WTC11 (cell line): ENCODE results near the gene ALDH8A1. TPM values are rescaled to one million over a fixed set of nuclear protein-coding genes. Genes with fewer than 3 reads are reported as not detected.

ENCODE experiments used
- ATAC-seq: fragments of 200-7000 bp; cut with Tn5 transposase; 2 replicates; pipeline ENCODE4 v1.10.0; 2021; ENCODE audit warnings: mild to moderate bottlenecking, moderate library complexity
- CTCF ChIA-PET: fragments of 300-600 bp; sonication (Branson Sonifier 250); formaldehyde crosslinking; loops from one replicate; lab custom pipeline; 2021; ENCODE audit warnings: antibody characterized with exemption; lab: Charles Lee
- POLR2A ChIA-PET: fragments of 350-600 bp; sonication (Branson Sonifier 250); formaldehyde crosslinking; loops from one replicate; lab custom pipeline; 2021; ENCODE audit warnings: antibody characterized with exemption; lab: Charles Lee
- DNase-seq: peaks from one replicate; pipeline ENCODE4 v3.0.0; 2021; ENCODE audit warnings: low spot score
- H3K27ac Mint-ChIP-seq: 2 replicates; pipeline ENCODE4 v1.8.0; 2021; ENCODE audit warnings: mixed read lengths
- H3K27me3 Mint-ChIP-seq: 2 replicates; pipeline ENCODE4 v1.8.0; 2021; ENCODE audit warnings: low read depth, mild to moderate bottlenecking, moderate library complexity, mixed read lengths
- H3K36me3 Mint-ChIP-seq: 2 replicates; pipeline ENCODE4 v1.8.0; 2021; ENCODE audit warnings: mixed read lengths
- H3K4me1 Mint-ChIP-seq: 2 replicates; pipeline ENCODE4 v1.8.0; 2022; ENCODE audit warnings: mixed read lengths
- H3K4me3 Mint-ChIP-seq: 2 replicates; pipeline ENCODE4 v1.8.0; 2021; ENCODE audit warnings: mild to moderate bottlenecking, moderate library complexity, mixed read lengths
- H3K9me3 Mint-ChIP-seq: 2 replicates; pipeline ENCODE4 v1.8.0; 2021; ENCODE audit warnings: mixed read lengths
- ELF4 ChIP-seq: sonication (generic); formaldehyde crosslinking; IDR thresholded peaks from 2 replicates; pipeline ENCODE4 v1.8.1; 2022; ENCODE audit warnings: low read depth, mild to moderate bottlenecking, moderate library complexity, missing genetic modification reagents
- EMX1 ChIP-seq: fragments of 250-450 bp; sonication (Bioruptor Pico); IDR thresholded peaks from 2 replicates; pipeline ENCODE4 v1.8.0; 2021; ENCODE audit warnings: mild to moderate bottlenecking
- FOXK1 ChIP-seq: sonication (generic); formaldehyde crosslinking; IDR thresholded peaks from 2 replicates; pipeline ENCODE4 v1.8.0; 2022; ENCODE audit warnings: mild to moderate bottlenecking, moderate library complexity, missing genetic modification reagents
- FOXP4 ChIP-seq: sonication (generic); formaldehyde crosslinking; IDR thresholded peaks from 2 replicates; pipeline ENCODE4 v1.8.0; 2022; ENCODE audit warnings: mild to moderate bottlenecking, missing genetic modification reagents
- GABPB1 ChIP-seq: sonication (generic); formaldehyde crosslinking; IDR thresholded peaks from 2 replicates; pipeline ENCODE4 v1.8.1; 2023; ENCODE audit warnings: mild to moderate bottlenecking, missing genetic modification reagents
- HMGA2 ChIP-seq: fragments of 250-450 bp; sonication (Bioruptor Pico); IDR thresholded peaks from 2 replicates; pipeline ENCODE4 v1.4.0; 2021; ENCODE audit warnings: mild to moderate bottlenecking, moderate library complexity
- IRF2 ChIP-seq: sonication (generic); formaldehyde crosslinking; IDR thresholded peaks from 2 replicates; pipeline ENCODE4 v1.8.0; 2022; ENCODE audit warnings: low read depth, missing genetic modification reagents, borderline replicate concordance
- MYBL2 ChIP-seq: sonication (generic); formaldehyde crosslinking; IDR thresholded peaks from 2 replicates; pipeline ENCODE4 v1.8.1; 2023; ENCODE audit warnings: mild to moderate bottlenecking, moderate library complexity, missing genetic modification reagents
- NR2C2 ChIP-seq: sonication (generic); formaldehyde crosslinking; IDR thresholded peaks from 2 replicates; pipeline ENCODE4 v1.8.0; 2022; ENCODE audit warnings: mild to moderate bottlenecking, missing genetic modification reagents
- NR3C1 ChIP-seq: sonication (generic); formaldehyde crosslinking; conservative IDR thresholded peaks from 2 replicates; pipeline ENCODE4 v1.8.1; 2023; ENCODE audit warnings: low read depth, mild to moderate bottlenecking, missing genetic modification reagents
- RORB ChIP-seq: fragments of 250-450 bp; sonication (Bioruptor Pico); IDR thresholded peaks from 2 replicates; pipeline ENCODE4 v1.9.0; 2021; ENCODE audit warnings: mild to moderate bottlenecking
- SMAD4 ChIP-seq: sonication (generic); formaldehyde crosslinking; IDR thresholded peaks from 2 replicates; pipeline ENCODE4 v1.8.0; 2022; ENCODE audit warnings: mild to moderate bottlenecking, missing genetic modification reagents
- SP1 ChIP-seq: sonication (generic); formaldehyde crosslinking; conservative IDR thresholded peaks from 2 replicates; pipeline ENCODE4 v1.8.1; 2022; ENCODE audit warnings: missing genetic modification reagents
- TEAD4 ChIP-seq: sonication (generic); formaldehyde crosslinking; IDR thresholded peaks from 2 replicates; pipeline ENCODE4 v1.8.0; 2022; ENCODE audit warnings: mild to moderate bottlenecking, missing genetic modification reagents
- TP53 ChIP-seq: sonication (generic); formaldehyde crosslinking; IDR thresholded peaks from 2 replicates; pipeline ENCODE4 v1.8.1; 2023; ENCODE audit warnings: mild to moderate bottlenecking, missing genetic modification reagents
- ZBTB21 ChIP-seq: sonication (generic); formaldehyde crosslinking; IDR thresholded peaks from 2 replicates; pipeline ENCODE4 v1.8.1; 2023; ENCODE audit warnings: mild to moderate bottlenecking, missing genetic modification reagents, borderline replicate concordance
- ZMAT4 ChIP-seq: fragments of 250-450 bp; sonication (Bioruptor Pico); IDR thresholded peaks from 2 replicates; pipeline ENCODE4 v1.9.0; 2021; ENCODE audit warnings: mild to moderate bottlenecking
- ZNF219 ChIP-seq: sonication (generic); formaldehyde crosslinking; IDR thresholded peaks from 2 replicates; pipeline ENCODE4 v1.8.0; 2023; ENCODE audit warnings: missing genetic modification reagents, mild to moderate bottlenecking, borderline replicate concordance
- ZNF232 ChIP-seq: sonication (generic); formaldehyde crosslinking; IDR thresholded peaks from 2 replicates; pipeline ENCODE4 v1.8.0; 2022; ENCODE audit warnings: mild to moderate bottlenecking, missing genetic modification reagents
- total RNA-seq: library from RNA; stranded (reverse); gene quantifications from 3 replicates; pipeline ENCODE4 v1.2.3, GENCODE V29; 2021
- TF ChIP-seq, protein P1 (sequence below): sonication (generic); formaldehyde crosslinking; IDR thresholded peaks from 2 replicates; pipeline ENCODE4 v1.8.1; 2023; ENCODE audit warnings: mild to moderate bottlenecking, missing genetic modification reagents, borderline replicate concordance
- TF ChIP-seq, protein P2 (sequence below): sonication (generic); formaldehyde crosslinking; IDR thresholded peaks from 2 replicates; pipeline ENCODE4 v1.8.0; 2022; ENCODE audit warnings: mild to moderate bottlenecking, missing genetic modification reagents
- TF ChIP-seq, protein P3 (sequence below): sonication (generic); formaldehyde crosslinking; IDR thresholded peaks from 2 replicates; pipeline ENCODE4 v1.8.0; 2022; ENCODE audit warnings: mild to moderate bottlenecking, missing genetic modification reagents
- TF ChIP-seq, protein P4 (sequence below): sonication (generic); formaldehyde crosslinking; conservative IDR thresholded peaks from 2 replicates; pipeline ENCODE4 v1.8.1; 2023; ENCODE audit warnings: mild to moderate bottlenecking, low read depth, missing genetic modification reagents, moderate library complexity

The ALDH8A1 gene
- total RNA-seq, 1 experiment from 2014 or later: 0.17 TPM

DNA sequence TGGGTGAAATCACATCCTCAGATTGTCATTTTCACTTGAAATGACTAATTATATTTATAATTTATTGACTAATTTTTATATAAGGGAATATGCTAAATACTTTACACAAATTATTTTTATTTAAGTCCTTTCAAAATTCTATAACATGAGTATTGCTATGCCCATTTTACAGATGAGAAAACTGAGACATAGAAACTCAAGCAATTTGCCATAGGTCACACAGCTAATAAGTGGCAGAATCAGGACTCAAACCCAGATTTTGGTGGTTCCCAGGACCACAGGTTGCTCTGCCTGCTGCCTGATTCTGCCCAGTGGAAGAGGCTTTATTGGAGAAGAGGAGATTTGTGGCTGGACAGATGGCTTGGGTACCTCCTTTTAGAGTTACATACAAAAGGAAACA, 4.9 kb downstream of the ALDH8A1 start:
- CTCF ChIA-PET: no interaction called here
- Mint-ChIP-seq H3K4me3 (no peak overlapping the region), H3K4me1 (peaks cover 3% of the 10 kb centered on the region; the same call in 1 of the 2 replicates), H3K36me3 (no peaks in the 10 kb centered on the region), H3K9me3 (0 out of 2 replicates have a peak, but pooled peaks cover 4% of the 10 kb centered on the region), H3K27ac (no peak overlapping the region), H3K27me3 (no peaks in the 10 kb centered on the region)
- POLR2A ChIA-PET: no interaction called here
- ATAC-seq (no peak), DNase-seq (no peak)
- TF ChIP-seq EMX1 (CRISPR knock-in tag) (no peak), MYBL2 (CRISPR knock-in tag) (no peak), GABPB1 (CRISPR knock-in tag) (no peak), SMAD4 (CRISPR knock-in tag) (no peak), TEAD4 (CRISPR knock-in tag) (no peak), IRF2 (CRISPR knock-in tag) (no peak), SP1 (CRISPR knock-in tag) (no peak), TP53 (CRISPR knock-in tag) (no peak), ZNF232 (CRISPR knock-in tag) (no peak), FOXP4 (CRISPR knock-in tag) (no peak), HMGA2 (no peak), ZNF219 (CRISPR knock-in tag) (no peak), NR2C2 (no peak), RORB (CRISPR knock-in tag) (no peak), ELF4 (CRISPR knock-in tag) (no peak), NR3C1 (CRISPR knock-in tag) (no peak), ZBTB21 (CRISPR knock-in tag) (no peak), ZMAT4 (CRISPR knock-in tag) (no peak)
- TF ChIP-seq, protein P1, sequence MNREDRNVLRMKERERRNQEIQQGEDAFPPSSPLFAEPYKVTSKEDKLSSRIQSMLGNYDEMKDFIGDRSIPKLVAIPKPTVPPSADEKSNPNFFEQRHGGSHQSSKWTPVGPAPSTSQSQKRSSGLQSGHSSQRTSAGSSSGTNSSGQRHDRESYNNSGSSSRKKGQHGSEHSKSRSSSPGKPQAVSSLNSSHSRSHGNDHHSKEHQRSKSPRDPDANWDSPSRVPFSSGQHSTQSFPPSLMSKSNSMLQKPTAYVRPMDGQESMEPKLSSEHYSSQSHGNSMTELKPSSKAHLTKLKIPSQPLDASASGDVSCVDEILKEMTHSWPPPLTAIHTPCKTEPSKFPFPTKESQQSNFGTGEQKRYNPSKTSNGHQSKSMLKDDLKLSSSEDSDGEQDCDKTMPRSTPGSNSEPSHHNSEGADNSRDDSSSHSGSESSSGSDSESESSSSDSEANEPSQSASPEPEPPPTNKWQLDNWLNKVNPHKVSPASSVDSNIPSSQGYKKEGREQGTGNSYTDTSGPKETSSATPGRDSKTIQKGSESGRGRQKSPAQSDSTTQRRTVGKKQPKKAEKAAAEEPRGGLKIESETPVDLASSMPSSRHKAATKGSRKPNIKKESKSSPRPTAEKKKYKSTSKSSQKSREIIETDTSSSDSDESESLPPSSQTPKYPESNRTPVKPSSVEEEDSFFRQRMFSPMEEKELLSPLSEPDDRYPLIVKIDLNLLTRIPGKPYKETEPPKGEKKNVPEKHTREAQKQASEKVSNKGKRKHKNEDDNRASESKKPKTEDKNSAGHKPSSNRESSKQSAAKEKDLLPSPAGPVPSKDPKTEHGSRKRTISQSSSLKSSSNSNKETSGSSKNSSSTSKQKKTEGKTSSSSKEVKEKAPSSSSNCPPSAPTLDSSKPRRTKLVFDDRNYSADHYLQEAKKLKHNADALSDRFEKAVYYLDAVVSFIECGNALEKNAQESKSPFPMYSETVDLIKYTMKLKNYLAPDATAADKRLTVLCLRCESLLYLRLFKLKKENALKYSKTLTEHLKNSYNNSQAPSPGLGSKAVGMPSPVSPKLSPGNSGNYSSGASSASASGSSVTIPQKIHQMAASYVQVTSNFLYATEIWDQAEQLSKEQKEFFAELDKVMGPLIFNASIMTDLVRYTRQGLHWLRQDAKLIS (CRISPR knock-in tag): no peak
- TF ChIP-seq, protein P2, sequence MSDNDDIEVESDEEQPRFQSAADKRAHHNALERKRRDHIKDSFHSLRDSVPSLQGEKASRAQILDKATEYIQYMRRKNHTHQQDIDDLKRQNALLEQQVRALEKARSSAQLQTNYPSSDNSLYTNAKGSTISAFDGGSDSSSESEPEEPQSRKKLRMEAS (CRISPR knock-in tag): no peak

DNA sequence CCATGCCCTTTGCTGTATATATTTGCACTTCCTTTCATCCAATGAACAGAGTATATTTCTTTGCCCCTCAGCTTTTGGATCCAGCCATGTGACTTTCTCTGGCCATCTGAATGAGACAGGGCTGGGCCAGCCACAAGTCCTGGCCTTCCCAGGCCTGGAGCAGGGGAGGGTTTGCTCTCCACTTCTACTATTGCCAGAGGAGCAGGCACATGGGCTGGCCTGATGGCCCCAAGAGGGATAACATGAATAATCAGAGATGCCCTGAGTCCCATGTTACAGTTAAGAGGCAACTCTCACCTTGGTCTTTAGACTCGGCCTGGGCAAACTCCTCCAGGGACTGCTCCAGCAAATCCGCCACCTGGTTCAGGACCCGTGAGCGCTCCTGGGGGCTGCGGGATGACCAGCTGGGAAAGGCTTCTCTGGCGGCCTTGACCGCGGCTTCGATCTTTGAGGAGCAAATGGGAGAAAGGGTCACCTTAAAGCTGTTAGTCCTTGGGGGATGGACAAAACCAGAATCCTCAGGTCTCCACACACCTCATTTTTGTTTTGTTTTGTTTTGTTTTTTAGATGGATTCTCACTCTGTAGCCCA, 6.3 kb downstream of the ALDH8A1 start:
- ATAC-seq (peak; percentile 26; the same call in 1 of the 2 replicates), DNase-seq (no peak)
- Mint-ChIP-seq H3K27ac (no peak overlapping the region), H3K4me3 (no peak overlapping the region), H3K36me3 (no peaks in the 10 kb centered on the region), H3K9me3 (0 out of 2 replicates have a peak, but pooled peaks cover 4% of the 10 kb centered on the region), H3K4me1 (no peaks in the 10 kb centered on the region), H3K27me3 (no peaks in the 10 kb centered on the region)
- POLR2A ChIA-PET: no interaction called here
- TF ChIP-seq, protein P3, sequence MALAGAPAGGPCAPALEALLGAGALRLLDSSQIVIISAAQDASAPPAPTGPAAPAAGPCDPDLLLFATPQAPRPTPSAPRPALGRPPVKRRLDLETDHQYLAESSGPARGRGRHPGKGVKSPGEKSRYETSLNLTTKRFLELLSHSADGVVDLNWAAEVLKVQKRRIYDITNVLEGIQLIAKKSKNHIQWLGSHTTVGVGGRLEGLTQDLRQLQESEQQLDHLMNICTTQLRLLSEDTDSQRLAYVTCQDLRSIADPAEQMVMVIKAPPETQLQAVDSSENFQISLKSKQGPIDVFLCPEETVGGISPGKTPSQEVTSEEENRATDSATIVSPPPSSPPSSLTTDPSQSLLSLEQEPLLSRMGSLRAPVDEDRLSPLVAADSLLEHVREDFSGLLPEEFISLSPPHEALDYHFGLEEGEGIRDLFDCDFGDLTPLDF: no peak
- no peak for TF ChIP-seq FOXK1 (CRISPR knock-in tag)
- TF ChIP-seq, protein P4, sequence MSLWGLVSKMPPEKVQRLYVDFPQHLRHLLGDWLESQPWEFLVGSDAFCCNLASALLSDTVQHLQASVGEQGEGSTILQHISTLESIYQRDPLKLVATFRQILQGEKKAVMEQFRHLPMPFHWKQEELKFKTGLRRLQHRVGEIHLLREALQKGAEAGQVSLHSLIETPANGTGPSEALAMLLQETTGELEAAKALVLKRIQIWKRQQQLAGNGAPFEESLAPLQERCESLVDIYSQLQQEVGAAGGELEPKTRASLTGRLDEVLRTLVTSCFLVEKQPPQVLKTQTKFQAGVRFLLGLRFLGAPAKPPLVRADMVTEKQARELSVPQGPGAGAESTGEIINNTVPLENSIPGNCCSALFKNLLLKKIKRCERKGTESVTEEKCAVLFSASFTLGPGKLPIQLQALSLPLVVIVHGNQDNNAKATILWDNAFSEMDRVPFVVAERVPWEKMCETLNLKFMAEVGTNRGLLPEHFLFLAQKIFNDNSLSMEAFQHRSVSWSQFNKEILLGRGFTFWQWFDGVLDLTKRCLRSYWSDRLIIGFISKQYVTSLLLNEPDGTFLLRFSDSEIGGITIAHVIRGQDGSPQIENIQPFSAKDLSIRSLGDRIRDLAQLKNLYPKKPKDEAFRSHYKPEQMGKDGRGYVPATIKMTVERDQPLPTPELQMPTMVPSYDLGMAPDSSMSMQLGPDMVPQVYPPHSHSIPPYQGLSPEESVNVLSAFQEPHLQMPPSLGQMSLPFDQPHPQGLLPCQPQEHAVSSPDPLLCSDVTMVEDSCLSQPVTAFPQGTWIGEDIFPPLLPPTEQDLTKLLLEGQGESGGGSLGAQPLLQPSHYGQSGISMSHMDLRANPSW (CRISPR knock-in tag): no peak
- CTCF ChIA-PET: no interaction called here
